Endothelial cell of umbilical vein (primary cell): ENCODE data around the gene ITGB2.

Experiments used
- EZH2 ChIP-seq: IDR thresholded peaks from 2 replicates; pipeline ENCODE4 v1.6.1; 2012; ENCODE audit warnings: borderline replicate concordance, low read depth, mild to moderate bottlenecking, moderate library complexity, low read length, inconsistent platforms; ENCODE audit not compliant: severe bottlenecking
- JUN ChIP-seq: IDR thresholded peaks from 2 replicates; pipeline ENCODE4 v1.6.1; 2011; ENCODE audit warnings: borderline replicate concordance, low read depth; ENCODE audit not compliant: insufficient read length, insufficient read depth
- MAX ChIP-seq: IDR thresholded peaks from 2 replicates; pipeline ENCODE4 v1.6.1; 2011; ENCODE audit not compliant: insufficient read depth, insufficient read length
- MYC ChIP-seq: IDR thresholded peaks from one replicate; pipeline ENCODE4 v1.6.1; 2011; ENCODE audit warnings: mild to moderate bottlenecking, low read depth, low read length
- POLR2A ChIP-seq: IDR thresholded peaks from 2 replicates; pipeline ENCODE4 v1.6.1; 2012; ENCODE audit warnings: low read depth, mild to moderate bottlenecking, control low read depth, low read length
- POLR2AphosphoS5 ChIP-seq: IDR thresholded peaks from 2 replicates; pipeline ENCODE4 v1.6.1; 2012; ENCODE audit warnings: low read depth, mild to moderate bottlenecking, control low read depth, low read length, moderate library complexity; ENCODE audit not compliant: insufficient read depth
- TF ChIP-seq, protein P1 (sequence below), 2 donors: IDR thresholded peaks; 1 replicate in 1 of 2; 2 replicates in 1 of 2; pipeline ENCODE4 v1.5.1; 2011; ENCODE audit warnings: low read length in 2 of 2, mild to moderate bottlenecking in 2 of 2, moderate library complexity in 2 of 2, control low read depth in 1 of 2, inconsistent platforms in 1 of 2, low read depth in 1 of 2; ENCODE audit not compliant: insufficient read depth in 1 of 2; ENCODE audit errors: extremely low read depth in 1 of 2

DNA sequence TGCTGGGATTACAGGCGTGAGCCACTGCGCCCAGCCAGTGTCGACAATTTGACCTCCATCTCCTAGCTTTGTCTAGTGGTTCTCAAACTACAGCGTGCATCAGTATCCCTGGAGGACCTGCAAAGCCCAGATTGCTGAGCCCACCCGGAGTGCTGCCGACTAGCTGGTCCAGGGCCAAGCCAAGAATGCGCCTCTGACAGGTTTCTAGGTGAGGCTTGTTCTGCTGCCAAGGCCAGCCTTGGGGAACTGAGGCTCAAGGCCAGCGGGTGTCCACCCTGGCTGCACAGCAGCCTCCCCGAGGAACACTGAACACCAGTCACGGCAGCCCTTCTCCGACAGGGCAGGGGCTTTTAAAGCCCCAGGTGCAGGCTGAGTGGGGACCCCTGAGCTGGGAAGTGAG, 37.4 kb downstream of the ITGB2 start:
- TF ChIP-seq, protein P1, sequence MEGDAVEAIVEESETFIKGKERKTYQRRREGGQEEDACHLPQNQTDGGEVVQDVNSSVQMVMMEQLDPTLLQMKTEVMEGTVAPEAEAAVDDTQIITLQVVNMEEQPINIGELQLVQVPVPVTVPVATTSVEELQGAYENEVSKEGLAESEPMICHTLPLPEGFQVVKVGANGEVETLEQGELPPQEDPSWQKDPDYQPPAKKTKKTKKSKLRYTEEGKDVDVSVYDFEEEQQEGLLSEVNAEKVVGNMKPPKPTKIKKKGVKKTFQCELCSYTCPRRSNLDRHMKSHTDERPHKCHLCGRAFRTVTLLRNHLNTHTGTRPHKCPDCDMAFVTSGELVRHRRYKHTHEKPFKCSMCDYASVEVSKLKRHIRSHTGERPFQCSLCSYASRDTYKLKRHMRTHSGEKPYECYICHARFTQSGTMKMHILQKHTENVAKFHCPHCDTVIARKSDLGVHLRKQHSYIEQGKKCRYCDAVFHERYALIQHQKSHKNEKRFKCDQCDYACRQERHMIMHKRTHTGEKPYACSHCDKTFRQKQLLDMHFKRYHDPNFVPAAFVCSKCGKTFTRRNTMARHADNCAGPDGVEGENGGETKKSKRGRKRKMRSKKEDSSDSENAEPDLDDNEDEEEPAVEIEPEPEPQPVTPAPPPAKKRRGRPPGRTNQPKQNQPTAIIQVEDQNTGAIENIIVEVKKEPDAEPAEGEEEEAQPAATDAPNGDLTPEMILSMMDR (IDR thresholded peaks at IDR 0.05; ENCODE audit: extremely low read depth in 1 of 2, insufficient read depth in 1 of 2, low read depth in 1 of 2, low read length in 2 of 2): no peak
- TF ChIP-seq POLR2AphosphoS5 (no peak), EZH2 (no peak), MAX (no peak), POLR2A (no peak), MYC (no peak), JUN (no peak)
